GM19328 (cell line): ENCODE measurements around the gene TUT1.

Experiments used
- ATAC-seq: cut with Tn5 transposase; IDR thresholded peaks from one replicate; pipeline ENCODE4 v1.9.1; 2021; ENCODE audit warnings: mild to moderate bottlenecking, moderate library complexity; ENCODE audit not compliant: unreplicated experiment

TUT1 gene

DNA sequence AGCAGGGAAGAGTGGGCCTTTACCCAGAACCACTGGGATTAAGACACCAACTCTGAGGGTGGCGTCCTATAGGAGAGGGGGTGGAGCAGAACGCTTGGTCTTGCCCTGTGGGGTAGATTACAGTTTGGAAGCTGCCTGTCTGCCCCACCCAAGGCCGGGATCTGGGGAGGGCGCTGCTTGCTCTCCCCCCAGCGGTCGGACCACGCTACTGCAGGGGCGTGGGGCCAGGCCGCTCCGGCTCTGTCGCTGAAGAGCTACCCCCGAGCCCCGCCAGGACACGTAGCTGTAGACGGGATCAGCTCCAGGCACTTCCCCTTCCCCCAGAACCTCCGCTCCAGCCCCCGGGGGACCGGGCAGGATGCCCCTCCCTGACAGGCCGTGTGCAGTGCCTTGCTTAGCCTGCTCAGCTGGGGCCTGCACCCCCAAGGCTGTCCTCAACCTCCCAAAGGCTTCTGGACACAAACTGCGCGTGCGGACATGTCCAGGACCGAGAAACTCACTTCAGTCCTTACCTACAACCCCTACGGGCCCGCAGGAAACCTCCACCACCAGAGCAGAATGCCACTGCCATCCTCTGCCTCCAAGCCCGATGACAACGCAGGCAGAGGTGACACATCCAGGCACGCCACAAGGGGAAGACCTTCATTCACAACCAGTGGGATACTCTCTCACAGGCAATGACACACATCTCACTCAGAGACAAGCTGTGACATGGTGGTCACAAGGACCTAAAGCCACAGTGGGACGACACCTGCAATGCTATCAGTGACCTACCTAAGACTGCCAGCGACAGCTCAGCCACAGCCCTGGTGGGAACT lies 48.4 kb downstream of the TUT1 start:
- ATAC-seq = no peak

DNA sequence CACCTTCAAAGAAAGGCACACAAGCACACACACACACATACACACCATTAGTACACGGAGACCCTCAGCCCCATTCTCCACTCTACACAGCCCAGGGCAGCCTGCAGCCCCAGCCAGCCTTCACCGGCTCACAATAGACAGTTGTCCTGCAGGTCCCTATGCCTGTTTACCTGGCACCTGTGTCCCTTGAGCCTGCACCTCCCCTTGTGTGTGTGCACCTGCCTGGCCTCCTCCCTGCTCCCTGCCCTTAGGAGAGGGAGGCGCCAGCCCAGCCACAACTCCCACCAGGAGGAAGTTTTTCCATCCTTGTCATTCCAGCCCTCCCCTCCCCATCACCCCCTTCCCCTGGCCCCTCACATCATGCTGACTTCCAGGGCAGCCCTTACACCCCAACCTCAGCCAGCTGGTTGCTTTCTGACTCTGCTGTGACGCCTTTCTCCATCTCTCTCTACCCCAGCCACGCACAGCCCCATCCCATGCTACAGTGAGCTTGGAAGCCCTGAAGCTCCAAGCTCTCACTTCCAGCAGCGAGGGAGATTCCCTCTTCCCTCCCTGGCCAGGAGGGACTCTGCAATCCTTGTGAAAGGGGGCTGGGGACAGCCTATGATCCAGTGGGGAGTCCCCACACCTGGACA lies 49.1 kb downstream of the TUT1 start:
- ATAC-seq = no peak

DNA sequence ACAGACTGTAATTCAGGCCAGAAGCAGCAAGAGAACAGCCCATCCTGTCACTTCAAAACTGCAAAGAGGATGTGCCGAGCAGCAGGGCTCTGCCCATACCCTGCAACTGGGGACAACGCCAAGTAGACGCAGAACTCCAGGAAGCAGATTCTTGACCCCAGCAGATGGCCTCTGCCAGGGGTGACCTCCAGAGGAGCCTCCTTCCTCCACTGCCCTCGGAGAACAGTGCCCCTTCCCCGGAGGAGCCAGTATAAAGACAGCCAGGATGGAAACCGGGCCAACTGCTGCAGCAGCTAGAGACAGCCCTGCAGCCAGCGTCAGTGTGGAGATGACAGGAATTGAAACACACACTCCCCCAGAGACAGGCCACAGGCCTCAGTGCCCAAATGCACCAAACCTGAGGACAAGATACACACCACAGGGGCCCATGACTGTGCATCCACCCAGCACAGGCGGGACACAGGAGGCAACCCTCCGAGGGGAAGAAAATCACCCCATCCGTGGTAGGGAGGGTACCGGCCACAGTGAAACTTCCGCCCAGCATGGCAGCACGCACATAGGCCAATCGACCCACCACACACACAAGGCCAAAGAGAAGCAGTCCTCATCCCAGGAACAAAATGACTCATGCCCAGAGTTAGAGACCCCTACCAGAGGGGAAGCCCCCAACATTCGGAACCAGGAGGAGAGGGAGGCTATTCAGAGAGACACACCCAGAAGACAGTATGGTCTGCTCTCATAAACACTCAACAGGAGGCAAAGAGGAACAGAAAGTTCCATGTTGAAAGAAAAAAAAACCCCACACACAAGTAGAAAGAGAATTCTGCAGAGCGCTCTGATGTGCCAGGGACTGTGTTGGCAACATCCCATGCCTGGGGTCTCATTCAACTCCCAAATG lies 50.3 kb downstream of the TUT1 start:
- ATAC-seq = no peak

DNA sequence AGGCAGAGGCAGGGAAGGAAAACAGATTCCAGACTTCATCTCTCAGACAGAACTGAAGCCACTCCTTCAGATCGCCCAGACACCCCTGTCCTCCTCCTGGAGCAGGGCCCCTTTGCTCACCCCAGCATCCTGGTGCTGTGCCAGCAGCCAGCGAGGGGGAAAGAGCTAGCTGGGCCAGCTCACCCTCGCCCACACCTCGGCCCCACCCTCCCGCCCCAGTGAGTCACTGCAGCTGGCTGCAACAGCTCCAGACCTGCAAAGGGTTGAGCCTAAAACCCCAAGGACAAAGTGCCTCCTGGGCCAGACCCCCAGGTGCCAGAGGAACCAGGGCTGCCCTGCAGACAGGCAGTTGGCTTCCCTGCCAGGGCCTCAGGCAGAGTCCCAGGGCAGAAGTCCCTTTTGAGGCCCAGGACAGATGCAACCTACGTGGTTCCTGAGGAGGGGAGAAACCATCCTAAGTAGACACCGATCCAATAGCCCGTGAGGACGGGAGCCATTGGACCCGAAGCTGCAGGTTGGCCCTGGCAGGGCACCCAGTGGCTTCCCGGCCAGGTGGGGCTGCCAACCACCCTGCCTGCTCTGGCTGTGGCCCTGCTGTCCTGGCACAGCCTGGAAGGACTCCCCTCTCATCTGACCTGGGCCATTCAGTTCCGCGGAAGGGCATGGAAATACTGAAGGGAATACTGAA lies 51.9 kb downstream of the TUT1 start:
- ATAC-seq = no peak

DNA sequence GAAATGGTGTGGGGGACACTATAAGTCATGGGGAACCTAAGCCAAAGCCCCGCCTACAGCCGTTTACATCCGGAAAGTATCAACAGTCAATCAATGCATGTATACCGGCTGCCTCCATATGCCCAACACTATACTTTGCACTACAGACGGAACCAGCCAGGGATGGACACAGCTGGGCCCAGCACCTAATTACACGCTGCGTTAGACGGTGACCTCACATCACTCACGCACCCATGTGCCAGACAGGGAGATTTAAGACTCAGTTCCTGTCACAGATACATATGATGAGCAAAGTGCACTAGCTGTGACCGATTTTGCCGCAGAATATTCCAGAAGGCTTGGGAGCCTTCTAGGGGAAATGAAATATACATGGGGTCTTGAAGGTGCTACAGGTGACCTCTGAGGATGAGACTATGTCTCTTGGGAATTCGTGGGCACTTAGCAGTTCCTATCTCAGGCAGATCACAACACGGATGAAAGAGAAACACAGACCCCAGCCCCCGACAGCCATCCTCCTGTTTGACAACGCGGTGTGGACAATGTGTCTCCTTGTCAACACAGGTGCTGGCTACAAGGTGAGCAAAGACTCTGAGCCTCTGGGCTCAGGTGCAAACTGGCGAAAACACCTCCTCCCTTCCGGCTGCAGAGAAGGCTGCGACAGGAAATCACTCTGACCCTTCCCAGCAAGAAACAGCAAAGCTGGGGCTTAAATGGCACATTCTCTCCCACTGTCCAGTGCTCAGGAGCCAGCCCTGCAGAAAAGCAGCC lies 52.7 kb downstream of the TUT1 start:
- ATAC-seq = no peak

DNA sequence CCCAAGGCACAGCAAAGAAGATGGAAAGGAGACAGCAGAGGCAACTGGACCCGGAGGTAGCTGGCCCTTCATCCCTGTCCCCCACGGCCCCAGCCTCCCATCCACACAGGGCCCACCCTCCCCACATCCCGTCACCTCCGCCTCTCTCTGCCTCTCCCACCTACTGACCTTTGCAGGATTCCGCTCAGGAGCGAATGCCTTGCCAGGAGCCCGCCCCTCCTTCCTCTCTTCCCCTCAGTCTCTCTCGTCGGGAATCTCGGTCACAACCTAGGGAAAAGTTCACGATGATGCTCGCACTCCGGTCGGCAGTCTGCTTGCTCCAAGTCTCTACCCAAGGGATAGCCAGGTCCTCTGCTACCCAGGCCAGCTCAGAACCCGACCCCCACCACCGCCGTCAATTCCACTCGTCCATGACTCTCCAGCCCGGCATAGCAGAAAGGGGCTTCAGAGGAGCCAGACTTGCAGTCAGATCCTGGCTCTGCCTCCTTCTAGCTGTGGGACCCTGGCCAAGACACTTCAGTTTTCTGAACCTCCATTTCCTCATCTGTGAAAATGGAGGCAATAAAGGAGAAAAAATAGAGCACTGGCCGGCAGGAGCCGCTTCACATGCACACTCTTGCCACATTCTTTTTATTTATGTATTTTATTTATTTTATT lies 54.9 kb downstream of the TUT1 start:
- no peak for ATAC-seq

DNA sequence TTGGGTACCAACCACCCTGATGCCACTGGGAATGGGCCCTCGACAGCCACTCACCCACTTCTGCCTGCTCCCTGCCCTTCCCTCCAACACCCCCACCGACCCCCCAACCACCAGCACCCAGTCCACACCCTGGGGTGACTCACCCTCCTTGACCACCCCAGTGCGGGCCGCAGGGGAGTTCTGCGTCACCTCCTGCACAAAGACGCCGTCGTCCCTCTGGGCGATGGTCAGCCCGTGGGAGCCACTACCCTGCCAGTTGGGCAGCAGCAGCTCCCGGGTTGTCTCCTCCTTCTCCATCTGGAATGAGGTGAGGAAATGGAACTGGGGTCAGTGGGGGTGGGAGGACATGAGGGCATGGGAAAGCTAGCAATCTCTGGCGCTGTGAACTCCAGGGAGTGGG lies 55.5 kb downstream of the TUT1 start:
- no peak for ATAC-seq

DNA sequence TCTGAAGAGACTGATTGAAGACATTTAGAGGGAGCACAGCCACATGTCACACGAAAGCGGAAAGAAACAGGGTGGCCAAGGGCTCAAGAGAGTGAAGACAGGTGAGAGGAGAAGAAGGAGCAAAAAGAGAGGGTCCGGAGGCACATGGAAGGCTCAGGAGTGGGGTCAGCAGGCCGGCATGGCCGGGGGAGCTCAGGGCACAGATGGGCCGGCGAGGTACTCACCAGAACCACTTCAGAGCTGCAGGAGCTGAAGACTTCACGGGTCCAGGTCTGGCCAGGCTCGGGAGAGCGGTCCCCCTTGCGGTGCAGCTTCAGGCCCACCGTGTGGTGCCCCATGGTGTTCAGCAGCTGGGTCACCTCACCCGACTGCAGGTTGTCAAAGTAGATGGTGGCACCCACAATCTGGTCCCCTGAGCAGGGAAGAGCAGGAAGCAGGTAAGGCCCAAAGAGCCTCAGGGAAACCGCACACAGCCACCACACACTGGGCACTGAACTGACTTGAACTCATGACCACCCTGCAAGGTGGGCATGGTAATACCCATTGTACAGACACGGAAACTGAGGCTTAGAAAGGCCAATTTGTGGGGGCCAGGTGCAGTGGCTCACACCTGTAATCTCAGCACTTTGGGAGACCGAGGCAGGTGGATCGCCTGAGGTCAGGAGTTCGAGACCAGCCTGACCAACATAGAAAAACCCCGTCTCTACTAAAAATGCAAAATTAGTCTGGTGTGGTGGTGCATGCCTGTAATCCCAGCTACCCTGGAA lies 56.4 kb downstream of the TUT1 start:
- no peak for ATAC-seq

DNA sequence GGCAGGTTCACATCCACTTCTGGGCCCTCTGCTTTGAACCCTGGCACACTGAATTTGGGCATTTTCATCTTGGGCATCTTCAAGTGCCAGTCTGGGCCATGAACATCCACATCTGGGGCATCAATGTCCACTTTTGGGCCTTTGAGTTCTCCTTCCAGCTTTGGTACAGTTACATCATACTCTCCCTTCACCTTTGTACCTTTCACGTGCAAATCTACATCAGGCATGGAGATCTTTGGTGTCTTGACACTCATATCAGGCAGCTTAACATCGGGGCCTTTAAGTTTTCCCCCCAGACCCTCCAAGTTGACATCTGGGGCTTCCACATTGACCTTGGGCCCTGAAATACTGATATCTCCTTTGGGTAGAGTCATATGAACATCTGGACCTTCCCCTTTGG lies 59.2 kb downstream of the TUT1 start:
- ATAC-seq = no peak
